Activated naive CD4-positive, alpha-beta T cell treated with anti-CD3 and anti-CD28 coated beads, Interleukin-2, amount 10 ng/mL, durations not matched to agents 7 days and 5 days (primary cell): ENCODE data around the gene ZBTB16.
A peak's percentile ranks its signal among the peaks of the same experiment; 100 is the strongest.
"Not testable (repeated sequence)": the region's sequence is repeated elsewhere in the genome, so short reads cannot be mapped to it uniquely, and the experiment has no call there.

ENCODE experiments used
- CTCF ChIA-PET: fragments of 350-600 bp; sonication (Branson Sonifier 250); formaldehyde crosslinking; loops from one replicate; lab custom pipeline; 2021; ENCODE audit warnings: antibody characterized with exemption; lab: Charles Lee
- DNase-seq: peaks from one replicate; pipeline ENCODE4 v3.0.0-alpha.2; 2020
- H3K27ac Mint-ChIP-seq: one replicate; pipeline ENCODE4 v1.8.0; 2021; ENCODE audit warnings: mild to moderate bottlenecking, moderate library complexity, mixed read lengths
- H3K27me3 Mint-ChIP-seq: one replicate; pipeline ENCODE4 v1.8.0; 2021; ENCODE audit warnings: mild to moderate bottlenecking, mixed read lengths
- H3K36me3 Mint-ChIP-seq: one replicate; pipeline ENCODE4 v1.8.0; 2021; ENCODE audit warnings: mixed read lengths
- H3K4me1 Mint-ChIP-seq: one replicate; pipeline ENCODE4 v1.8.0; 2021; ENCODE audit warnings: mixed read lengths
- H3K4me3 Mint-ChIP-seq: one replicate; pipeline ENCODE4 v1.8.0; 2021; ENCODE audit warnings: mild to moderate bottlenecking, moderate library complexity, mixed read lengths
- H3K9me3 Mint-ChIP-seq: one replicate; pipeline ENCODE4 v1.8.0; 2021; ENCODE audit warnings: mixed read lengths

ZBTB16 gene

DNA sequence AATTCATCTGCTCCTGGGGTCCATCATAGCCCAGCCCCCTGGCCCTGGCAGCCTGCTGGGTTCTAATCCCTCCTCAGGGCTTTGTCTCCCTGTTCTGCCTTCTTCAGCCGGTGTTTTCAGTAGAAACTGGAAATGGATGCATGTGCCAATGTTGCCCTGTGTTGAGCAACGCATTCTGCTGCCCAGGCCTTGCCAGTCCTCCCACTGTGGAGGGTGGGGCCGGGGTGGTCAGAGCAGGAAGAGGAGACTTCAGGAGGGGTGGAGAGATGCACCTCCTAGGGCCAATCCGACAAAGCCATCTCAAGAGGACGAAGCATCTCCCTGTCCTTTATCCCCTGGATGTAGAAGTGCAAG lies 27.6 kb upstream of the ZBTB16 start:
- CTCF ChIA-PET, result no interaction called here
- Mint-ChIP-seq H3K27me3 (peaks cover 63% of the 10 kb centered on the region), H3K9me3 (no peaks in the 10 kb centered on the region), H3K27ac (no peak overlapping the region), H3K36me3 (no peaks in the 10 kb centered on the region), H3K4me1 (no peaks in the 10 kb centered on the region), H3K4me3 (no peak overlapping the region)
- DNase-seq, result no peak

DNA sequence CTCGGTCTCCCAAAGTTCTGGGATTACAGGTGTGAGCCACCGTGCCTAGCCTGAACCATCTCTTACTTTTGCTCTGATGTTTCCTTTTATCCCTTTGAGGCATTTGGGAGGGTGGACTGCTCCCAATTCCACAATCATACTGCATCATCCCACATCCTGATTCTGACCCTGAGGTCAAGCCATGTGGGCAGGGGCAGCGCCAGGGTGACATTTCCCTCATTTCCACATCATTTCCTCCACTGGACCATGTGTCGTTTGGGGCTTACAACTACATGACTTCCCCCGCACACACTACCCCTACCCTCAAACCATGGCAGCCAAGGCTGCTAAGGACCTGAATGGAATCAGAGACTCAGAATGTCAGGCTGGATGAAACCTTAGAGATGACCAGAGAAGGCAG lies 26.4 kb upstream of the ZBTB16 start:
- Mint-ChIP-seq H3K9me3 (no peaks in the 10 kb centered on the region), H3K4me1 (no peaks in the 10 kb centered on the region), H3K4me3 (no peak overlapping the region), H3K27me3 (peaks cover 65% of the 10 kb centered on the region), H3K27ac (no peak overlapping the region), H3K36me3 (no peaks in the 10 kb centered on the region)
- CTCF ChIA-PET, result interaction anchor here (1.3 to 8.8 kb wide), 2 partner anchors 15 to 227 kb away, joined by 4 to 114 read pairs; no protein-coding TSS in a partner anchor
- no peak for DNase-seq

DNA sequence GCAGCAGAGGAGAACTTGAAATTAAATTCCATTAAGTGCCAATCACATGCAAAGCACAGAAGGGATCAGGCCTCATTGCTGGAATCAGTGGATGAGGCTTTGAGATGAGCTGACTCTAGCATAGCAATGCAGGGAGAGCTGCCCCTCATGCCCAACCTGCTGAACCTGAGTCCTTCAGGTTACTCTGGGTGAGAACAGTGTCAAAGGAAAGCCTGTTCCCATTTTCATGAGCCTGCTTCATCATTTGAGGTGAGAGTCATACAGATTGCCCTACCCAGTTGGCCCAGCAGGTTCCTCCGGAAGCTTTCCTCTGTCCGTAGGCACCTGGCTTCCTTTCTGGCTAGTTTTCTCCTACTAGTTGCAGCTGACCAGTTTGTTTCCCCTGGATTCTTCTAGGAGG lies 25.9 kb upstream of the ZBTB16 start:
- no peaks in the 10 kb centered on the region for H3K9me3 Mint-ChIP-seq
- peaks cover 64% of the 10 kb centered on the region for H3K27me3 Mint-ChIP-seq
- no peak overlapping the region for H3K27ac Mint-ChIP-seq
- no peak overlapping the region for H3K4me3 Mint-ChIP-seq
- CTCF ChIA-PET, result interaction anchor here (0.7 to 8.8 kb wide), 4 partner anchors 15 to 227 kb away, joined by 3 to 114 read pairs (median 4); no protein-coding TSS in a partner anchor
- H3K4me1 Mint-ChIP-seq, result no peaks in the 10 kb centered on the region
- no peak for DNase-seq
- H3K36me3 Mint-ChIP-seq, result no peaks in the 10 kb centered on the region

GRCh38 chr11:114034956-114035355 lies 24.6 kb upstream of the ZBTB16 start:
- Mint-ChIP-seq H3K4me1 (no peaks in the 10 kb centered on the region), H3K9me3 (no peaks in the 10 kb centered on the region), H3K4me3 (no peak overlapping the region), H3K27me3 (peaks cover 56% of the 10 kb centered on the region), H3K36me3 (no peaks in the 10 kb centered on the region), H3K27ac (no peak overlapping the region)
- no peak for DNase-seq
- CTCF ChIA-PET, result interaction anchor here (1.2 to 8.8 kb wide), 4 partner anchors 40 to 225 kb away, joined by 3 to 114 read pairs (median 4); no protein-coding TSS in a partner anchor

DNA sequence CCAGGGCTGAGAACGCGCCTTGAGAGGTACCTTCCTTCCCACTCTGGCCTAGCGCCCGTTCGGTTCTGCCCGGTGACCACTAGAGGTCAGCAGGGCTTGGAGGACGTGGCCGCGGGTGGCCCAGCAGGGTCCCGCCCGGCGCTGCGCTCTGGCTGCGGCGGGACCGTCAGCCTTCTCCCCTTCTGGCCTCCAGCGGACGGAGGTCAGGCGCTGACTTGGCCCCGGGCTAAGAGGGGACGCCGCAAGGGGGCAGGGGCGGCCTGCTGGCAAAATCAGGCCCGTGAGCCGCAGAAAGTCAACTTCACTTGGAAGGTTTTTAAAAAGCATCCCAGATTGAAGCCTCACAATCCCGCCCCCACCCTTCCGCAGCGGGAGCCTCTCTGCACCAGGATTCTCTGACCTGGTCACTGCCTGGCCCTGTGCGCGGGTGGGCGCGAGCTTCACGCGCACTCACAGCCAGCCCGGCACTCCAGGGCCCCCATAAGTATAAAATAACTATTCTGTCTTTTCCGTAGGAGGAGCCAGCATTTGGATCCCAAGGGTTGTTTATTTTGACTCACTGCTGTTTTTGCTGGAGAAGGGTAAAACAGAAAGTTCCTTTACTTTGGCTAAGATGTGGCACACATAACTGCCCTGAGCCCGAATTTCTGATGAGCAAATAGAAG lies 23.2 kb upstream of the ZBTB16 start:
- H3K27ac Mint-ChIP-seq, result no peak overlapping the region
- no peak overlapping the region for H3K4me3 Mint-ChIP-seq
- CTCF ChIA-PET, result interaction anchor here (0.7 to 8.8 kb wide), 14 partner anchors 8 to 229 kb away, joined by 3 to 114 read pairs (median 3); no protein-coding TSS in a partner anchor
- peak; percentile 62 for DNase-seq
- H3K4me1 Mint-ChIP-seq, result no peaks in the 10 kb centered on the region
- no peaks in the 10 kb centered on the region for H3K9me3 Mint-ChIP-seq
- H3K27me3 Mint-ChIP-seq, result peaks cover 49% of the 10 kb centered on the region
- no peaks in the 10 kb centered on the region for H3K36me3 Mint-ChIP-seq

- Mint-ChIP-seq H3K4me3 (no peak overlapping the region), H3K36me3 (no peaks in the 10 kb centered on the region), H3K27ac (no peak overlapping the region), H3K9me3 (no peaks in the 10 kb centered on the region), H3K4me1 (no peaks in the 10 kb centered on the region), H3K27me3 (peaks cover 49% of the 10 kb centered on the region)
- no peak for DNase-seq
- CTCF ChIA-PET, result interaction anchor here (1.0 to 8.8 kb wide), 5 partner anchors 12 to 229 kb away, joined by 3 to 114 read pairs (median 5); no protein-coding TSS in a partner anchor
Observed at GRCh38 chr11:114036958-114037357, 22.6 kb upstream of the ZBTB16 start.

- peaks cover 41% of the 10 kb centered on the region for H3K27me3 Mint-ChIP-seq
- H3K4me1 Mint-ChIP-seq, result peaks cover 19% of the 10 kb centered on the region
- DNase-seq, result no peak
- CTCF ChIA-PET, result interaction anchor here (0.6 to 8.8 kb wide), 3 partner anchors 153 to 221 kb away, joined by 3 to 114 read pairs (median 3); no protein-coding TSS in a partner anchor
- no peak overlapping the region for H3K27ac Mint-ChIP-seq
- no peak overlapping the region for H3K4me3 Mint-ChIP-seq
- H3K9me3 Mint-ChIP-seq, result peaks cover 6% of the 10 kb centered on the region
- peaks cover 8% of the 10 kb centered on the region for H3K36me3 Mint-ChIP-seq
Observed at GRCh38 chr11:114039551-114039950, 20.0 kb upstream of the ZBTB16 start.

DNA sequence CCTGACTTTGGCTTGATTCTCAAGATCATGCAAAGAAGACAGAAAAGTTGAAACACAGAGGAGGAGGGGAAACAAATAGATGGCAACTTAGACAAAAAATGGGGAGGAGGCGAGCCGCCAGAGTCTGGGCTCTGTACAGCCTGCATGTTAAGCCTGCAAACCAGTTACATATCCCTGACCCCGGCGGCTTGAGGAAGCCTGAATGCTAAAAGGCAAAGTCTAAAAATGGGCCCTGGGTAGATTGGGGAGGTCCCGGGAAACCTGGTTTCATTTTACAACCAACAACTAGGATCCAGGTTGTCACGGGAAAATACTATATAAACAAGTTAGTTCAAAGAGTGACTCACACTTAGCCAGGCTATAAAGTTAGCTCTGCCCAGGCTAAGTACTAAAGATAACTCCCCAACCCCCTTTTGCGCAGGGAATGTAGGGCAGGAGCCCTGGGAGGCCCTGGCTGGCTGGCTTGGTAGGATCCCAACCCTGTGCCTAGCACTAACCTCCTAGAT lies 18.8 kb upstream of the ZBTB16 start:
- no peak overlapping the region for H3K4me3 Mint-ChIP-seq
- H3K4me1 Mint-ChIP-seq, result peaks cover 27% of the 10 kb centered on the region
- CTCF ChIA-PET, result interaction anchor here (8.8 kb wide), 1 partner anchor 220 kb away, joined by 114 read pairs; no protein-coding TSS in a partner anchor
- no peak for DNase-seq
- peaks cover 29% of the 10 kb centered on the region for H3K27me3 Mint-ChIP-seq
- peaks cover 6% of the 10 kb centered on the region for H3K9me3 Mint-ChIP-seq
- no peak overlapping the region for H3K27ac Mint-ChIP-seq
- peaks cover 8% of the 10 kb centered on the region for H3K36me3 Mint-ChIP-seq

DNA sequence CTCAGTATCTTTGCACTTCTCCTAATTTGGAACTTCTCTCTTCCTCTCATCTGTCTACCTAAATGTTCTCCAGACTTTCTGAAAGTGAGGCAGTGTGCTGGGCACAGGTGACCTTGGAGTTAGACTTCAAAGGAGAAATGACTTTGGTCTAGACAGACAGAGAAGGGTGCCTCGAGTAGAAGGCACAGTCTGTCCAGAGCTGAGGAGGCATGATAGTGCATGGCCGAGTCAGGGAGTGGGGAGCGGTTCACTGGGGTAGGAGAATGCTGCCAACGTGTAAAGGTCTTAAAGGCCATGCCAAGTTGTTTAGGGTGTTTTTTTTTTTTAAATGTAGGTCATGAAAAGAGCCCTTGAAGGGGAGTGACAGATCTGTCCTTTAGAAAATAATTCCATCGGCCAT lies 17.3 kb upstream of the ZBTB16 start:
- Mint-ChIP-seq H3K36me3 (peaks cover 8% of the 10 kb centered on the region), H3K9me3 (peaks cover 6% of the 10 kb centered on the region), H3K27ac (no peak overlapping the region), H3K4me3 (no peak overlapping the region), H3K27me3 (peaks cover 21% of the 10 kb centered on the region), H3K4me1 (peaks cover 27% of the 10 kb centered on the region)
- no peak for DNase-seq
- CTCF ChIA-PET, result interaction anchor here (1.0 to 8.5 kb wide), 2 partner anchors 9 to 219 kb away, joined by 3 to 35 read pairs; no protein-coding TSS in a partner anchor

- Mint-ChIP-seq H3K4me3 (no peak overlapping the region), H3K9me3 (peaks cover 6% of the 10 kb centered on the region), H3K4me1 (peaks cover 27% of the 10 kb centered on the region), H3K27me3 (peaks cover 20% of the 10 kb centered on the region), H3K36me3 (peaks cover 8% of the 10 kb centered on the region), H3K27ac (peak overlapping the region; percentile 38)
- peak; percentile 26 for DNase-seq
- CTCF ChIA-PET, result interaction anchor here (0.9 to 8.5 kb wide), 4 partner anchors 9 to 219 kb away, joined by 3 to 35 read pairs (median 4); no protein-coding TSS in a partner anchor
Observed at GRCh38 chr11:114044042-114044871, 15.3 kb upstream of the ZBTB16 start.

DNA sequence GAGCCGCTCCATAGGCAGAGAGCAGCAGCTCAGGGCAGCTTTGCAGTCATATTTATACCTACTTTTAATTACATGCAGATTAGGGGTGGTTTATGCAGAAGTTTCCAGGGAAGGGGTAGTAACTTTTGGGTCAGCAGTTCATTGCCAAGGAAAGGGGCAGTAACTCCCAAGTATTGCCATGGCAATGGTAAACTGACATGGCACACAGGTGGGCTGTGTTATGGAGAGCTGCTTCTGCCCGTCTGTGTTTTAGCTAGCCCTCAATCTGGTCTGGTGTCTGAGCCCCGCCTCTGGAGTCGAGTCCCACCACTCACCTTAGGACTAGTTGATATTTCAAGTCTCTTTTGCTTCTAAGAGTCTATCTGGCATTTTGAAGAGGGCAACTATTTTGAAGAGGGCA lies 12.2 kb upstream of the ZBTB16 start:
- Mint-ChIP-seq H3K27ac (no peak overlapping the region), H3K27me3 (peaks cover 38% of the 10 kb centered on the region), H3K4me3 (no peak overlapping the region), H3K36me3 (peaks cover 7% of the 10 kb centered on the region), H3K4me1 (peaks cover 25% of the 10 kb centered on the region), H3K9me3 (peaks cover 4% of the 10 kb centered on the region)
- no peak for DNase-seq
- CTCF ChIA-PET, result interaction anchor here (8.5 kb wide), 1 partner anchor 213 kb away, joined by 35 read pairs; no protein-coding TSS in a partner anchor

DNA sequence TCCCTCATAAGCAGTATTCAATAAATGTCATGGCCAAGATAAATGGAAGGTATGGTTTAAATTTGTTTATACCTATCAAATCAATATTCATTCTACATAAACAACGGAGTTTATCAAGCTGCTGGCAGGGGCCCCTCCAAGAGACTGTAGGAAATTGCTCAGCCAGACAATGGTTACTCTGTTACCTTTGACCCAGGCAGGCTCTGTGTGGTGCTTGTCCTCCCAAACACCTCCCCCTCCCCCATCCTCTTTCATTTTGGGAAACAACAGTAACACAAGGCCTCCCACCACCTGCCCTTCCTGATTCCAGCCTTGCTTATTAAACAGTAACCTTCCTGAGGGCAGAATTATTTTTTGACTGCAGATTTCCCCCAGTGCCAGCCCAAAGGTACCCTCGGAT lies 10.5 kb upstream of the ZBTB16 start:
- Mint-ChIP-seq H3K4me1 (peaks cover 12% of the 10 kb centered on the region), H3K9me3 (no peaks in the 10 kb centered on the region), H3K36me3 (peaks cover under 1% of the 10 kb centered on the region), H3K4me3 (no peak overlapping the region), H3K27ac (no peak overlapping the region), H3K27me3 (peaks cover 43% of the 10 kb centered on the region)
- DNase-seq, result no peak
- CTCF ChIA-PET, result interaction anchor here (1.4 to 8.5 kb wide), 4 partner anchors 12 to 212 kb away, joined by 4 to 35 read pairs (median 4); no protein-coding TSS in a partner anchor

GRCh38 chr11:114049766-114050165 lies 9.7 kb upstream of the ZBTB16 start:
- not testable (repeated sequence) for H3K27ac Mint-ChIP-seq, H3K36me3 Mint-ChIP-seq, DNase-seq, H3K4me1 Mint-ChIP-seq, H3K4me3 Mint-ChIP-seq, H3K9me3 Mint-ChIP-seq
- H3K27me3 Mint-ChIP-seq, result peaks cover 49% of the 10 kb centered on the region
- CTCF ChIA-PET, result interaction anchor here (1.9 to 8.5 kb wide), 2 partner anchors 13 to 211 kb away, joined by 5 to 35 read pairs; no protein-coding TSS in a partner anchor
